VCaP (cell line): ENCODE data around the gene TMEM170A.

Experiments
- H3K27ac ChIP-seq: fragments of 450-650 bp; 2 replicates; pipeline ENCODE4 v1.5.1; 2017
- TF ChIP-seq, protein P1 (sequence below): fragments of 450-650 bp; conservative IDR thresholded peaks from 2 replicates; pipeline ENCODE4 v1.5.1; 2017; ENCODE audit warnings: mild to moderate bottlenecking, moderate library complexity

Gene TMEM170A

DNA sequence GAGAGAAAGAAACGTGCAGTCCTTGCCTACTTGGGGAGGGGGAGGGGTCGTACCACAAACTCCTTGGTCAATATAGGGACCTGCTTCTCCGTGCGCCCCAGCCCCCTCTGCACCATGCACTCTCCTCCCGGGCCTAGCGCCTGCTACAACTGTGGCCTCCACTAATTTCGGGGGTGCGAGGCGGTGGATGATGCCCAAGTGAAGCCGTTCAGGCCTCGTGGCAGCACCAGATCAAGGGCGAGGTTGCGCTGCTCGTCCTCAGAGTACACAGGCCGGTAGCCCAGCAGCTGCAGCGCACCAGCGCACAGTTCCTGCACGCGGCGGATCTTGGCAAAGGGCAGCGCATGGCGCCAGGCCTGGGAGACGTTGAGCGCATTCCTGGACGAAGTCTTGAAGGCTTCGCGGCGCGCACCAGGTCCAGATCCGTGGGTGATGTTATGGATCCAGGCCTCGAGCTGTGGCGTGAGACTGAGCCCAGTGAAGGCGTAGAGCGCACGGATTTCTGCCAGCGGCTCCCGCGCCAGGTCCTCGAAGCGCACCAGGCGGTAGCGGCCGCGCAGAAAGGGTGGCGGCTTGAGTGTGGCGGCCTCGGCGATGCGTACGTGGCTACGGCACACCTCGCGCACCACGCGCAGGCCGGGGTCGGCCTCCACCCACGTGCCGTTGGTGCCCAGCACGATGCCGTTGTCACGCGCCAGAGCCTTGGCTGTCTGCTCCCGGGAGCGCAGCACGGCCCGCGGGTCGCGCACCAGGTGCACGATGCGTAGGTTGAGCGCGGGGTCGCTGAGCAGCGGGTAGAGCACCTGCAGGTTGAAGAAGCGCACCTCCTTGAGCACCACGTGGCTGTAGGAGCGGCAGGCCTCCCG, 14.2 kb upstream of the TMEM170A start:
- TF ChIP-seq, protein P1, sequence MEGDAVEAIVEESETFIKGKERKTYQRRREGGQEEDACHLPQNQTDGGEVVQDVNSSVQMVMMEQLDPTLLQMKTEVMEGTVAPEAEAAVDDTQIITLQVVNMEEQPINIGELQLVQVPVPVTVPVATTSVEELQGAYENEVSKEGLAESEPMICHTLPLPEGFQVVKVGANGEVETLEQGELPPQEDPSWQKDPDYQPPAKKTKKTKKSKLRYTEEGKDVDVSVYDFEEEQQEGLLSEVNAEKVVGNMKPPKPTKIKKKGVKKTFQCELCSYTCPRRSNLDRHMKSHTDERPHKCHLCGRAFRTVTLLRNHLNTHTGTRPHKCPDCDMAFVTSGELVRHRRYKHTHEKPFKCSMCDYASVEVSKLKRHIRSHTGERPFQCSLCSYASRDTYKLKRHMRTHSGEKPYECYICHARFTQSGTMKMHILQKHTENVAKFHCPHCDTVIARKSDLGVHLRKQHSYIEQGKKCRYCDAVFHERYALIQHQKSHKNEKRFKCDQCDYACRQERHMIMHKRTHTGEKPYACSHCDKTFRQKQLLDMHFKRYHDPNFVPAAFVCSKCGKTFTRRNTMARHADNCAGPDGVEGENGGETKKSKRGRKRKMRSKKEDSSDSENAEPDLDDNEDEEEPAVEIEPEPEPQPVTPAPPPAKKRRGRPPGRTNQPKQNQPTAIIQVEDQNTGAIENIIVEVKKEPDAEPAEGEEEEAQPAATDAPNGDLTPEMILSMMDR: no peak
- H3K27ac ChIP-seq: no peak overlapping the region

DNA sequence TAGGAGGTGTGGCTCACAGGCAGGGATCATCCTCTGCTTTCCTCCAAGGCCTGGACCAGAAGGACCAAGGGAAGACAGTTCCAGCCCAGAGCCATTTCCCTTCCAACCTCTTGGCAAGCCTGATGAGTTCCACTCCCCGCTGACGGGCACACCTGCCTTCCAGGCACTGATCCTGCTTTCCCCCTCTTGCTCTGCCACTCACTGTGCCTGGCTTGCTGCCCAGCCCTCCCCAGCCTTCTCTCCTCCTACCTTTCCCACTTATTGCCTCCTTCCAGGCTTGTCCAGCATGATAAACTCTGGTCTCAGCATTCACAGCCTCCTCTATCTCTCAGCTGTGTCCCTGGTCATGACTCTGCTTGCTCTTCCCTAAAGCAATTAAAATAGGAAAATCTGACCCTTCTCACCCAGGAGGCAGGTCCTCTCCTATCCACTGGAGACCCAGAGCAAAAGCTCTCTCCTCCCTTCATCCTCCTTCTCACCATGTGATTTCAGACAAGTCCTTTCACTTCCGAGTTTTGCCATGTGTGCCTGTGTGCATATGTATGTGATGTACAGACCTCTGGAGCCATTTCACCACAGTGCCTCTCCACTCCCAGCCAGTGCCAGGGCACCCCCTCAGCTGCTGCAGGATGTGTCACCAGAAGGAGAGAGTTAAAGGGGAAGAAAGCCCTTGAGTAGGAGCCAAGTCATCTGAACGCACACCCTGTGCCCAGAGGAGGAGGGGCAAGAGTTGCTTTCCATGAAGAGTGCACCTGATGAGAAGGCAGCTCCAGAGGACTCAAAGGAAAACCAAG, 13.4 kb upstream of the TMEM170A start:
- TF ChIP-seq, protein P1: no peak
- no peak overlapping the region for H3K27ac ChIP-seq

DNA sequence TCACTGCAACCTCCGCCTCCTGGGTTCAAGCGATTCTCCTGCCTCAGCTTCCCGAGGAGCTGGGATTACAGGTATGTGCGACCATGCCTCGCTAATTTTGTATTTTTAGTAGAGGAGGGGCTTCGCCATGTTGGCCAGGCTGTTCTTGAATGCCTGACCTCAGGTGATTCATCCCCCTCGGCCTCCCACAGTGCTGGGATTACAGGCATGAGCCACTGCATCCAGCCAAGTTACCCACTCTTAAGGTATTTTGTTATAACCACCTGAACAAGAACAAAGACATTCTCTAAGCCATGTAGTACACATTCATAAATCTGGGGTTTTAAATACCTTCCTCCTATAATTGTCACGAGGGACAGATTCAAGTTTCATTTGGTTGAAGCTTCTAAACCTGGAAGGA, 12.3 kb upstream of the TMEM170A start:
- TF ChIP-seq, protein P1: no peak
- no peak overlapping the region for H3K27ac ChIP-seq

DNA sequence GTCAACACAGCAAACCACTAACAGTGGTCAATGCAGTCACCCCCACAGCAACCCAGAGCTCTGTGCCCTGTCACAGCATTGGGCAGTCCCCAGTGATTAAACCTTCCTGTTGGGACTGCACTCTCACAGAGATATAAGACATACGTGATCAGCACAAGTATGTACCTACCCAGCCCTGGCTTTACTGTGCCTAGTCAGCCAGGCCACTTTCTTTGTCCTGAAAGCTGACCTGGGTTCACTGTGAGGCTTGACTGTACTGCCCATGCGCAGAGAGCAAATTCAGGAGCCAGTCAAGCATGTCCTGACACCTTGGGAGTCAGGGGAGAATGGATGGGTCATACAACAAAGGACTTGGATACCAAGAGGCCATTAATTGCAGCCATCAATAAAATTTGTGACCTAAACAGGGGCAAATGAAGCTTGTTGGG, 10.9 kb upstream of the TMEM170A start:
- TF ChIP-seq, protein P1: no peak
- H3K27ac ChIP-seq: no peak overlapping the region

DNA sequence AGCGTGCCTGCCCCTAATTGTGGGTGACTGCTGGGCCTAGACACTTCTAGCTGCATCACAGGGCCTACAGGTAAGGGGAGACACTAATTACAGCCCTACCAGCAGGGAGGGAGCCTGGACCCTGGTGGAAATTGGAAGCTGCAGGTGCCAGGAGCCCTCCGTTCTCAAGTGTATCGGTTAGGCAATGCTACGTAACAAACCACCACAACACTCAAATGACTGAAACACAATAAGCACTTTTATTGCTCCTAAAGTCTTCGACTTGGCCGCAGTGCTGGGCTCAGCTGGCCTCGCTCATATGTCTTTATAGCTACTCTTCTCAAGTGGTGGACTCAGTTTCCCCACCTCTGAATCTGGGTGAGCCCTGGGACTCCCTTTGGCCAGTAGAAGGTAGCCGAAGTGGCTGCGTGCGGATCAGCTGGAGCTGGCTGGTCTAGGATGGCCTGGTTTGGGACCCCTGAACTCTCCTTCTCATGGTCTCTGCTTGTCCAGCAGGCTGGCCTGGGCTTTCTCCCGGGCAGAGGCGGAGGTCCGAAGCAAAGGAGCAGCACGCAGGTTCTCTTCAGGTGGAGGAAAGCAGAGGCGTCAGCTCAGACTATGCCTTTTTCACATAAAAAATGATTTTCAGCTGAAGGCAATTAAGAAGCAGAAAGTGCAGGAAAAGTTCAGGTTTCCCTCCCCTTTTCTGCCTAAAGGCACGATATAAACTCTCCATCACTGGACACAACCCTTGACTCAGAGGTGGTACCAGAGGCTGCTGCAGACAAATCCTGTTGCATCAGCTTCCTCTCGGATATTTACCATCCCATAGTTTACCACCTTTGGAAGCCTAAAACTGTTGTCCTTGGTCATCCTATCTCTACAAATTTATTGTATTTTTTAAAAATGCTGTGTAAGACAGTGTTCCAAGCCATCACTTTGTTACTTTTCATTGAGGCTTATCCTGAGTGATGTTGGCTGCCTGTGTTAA, 8.7 kb upstream of the TMEM170A start:
- no peak overlapping the region for H3K27ac ChIP-seq

DNA sequence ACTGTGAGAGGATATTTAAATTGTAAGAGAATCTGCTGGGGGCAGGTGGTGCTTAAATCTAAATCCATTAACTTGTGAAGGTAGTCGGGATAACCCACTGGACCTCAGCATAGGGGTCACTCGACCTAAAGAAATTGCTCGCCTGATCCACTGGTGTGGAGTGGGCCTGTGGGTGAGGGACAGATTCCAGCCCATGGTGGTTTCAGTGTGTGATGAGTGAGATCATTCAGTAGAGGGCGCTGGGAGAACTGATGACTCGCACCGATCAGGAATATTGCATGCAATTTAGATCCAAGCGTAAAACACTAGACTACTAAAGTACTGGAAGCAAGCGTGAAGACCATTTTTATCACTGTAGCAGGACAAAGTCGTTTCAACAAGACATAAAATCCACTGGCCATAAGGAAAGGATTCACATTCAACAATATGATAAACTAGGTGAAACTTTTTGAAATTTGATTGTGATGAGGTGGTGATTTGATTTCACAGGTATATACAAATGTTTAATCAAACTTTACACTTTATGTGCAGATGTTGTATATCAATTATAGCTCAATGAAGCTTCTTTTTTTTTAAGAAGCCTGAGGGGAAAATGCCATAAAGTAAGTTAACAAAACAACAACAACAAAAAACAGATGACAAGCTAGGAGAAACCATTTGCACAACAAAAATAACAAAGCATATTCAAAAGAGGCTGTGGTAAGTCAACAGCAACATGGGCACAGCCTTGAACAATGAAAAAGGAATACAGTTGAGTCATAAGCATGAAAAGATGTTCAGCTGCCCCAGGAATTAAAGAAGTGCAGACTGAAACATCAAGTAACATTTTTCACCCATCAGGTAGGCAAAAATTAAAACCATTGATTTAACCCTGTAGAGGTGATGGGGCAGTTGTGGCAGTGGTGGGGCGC, 7.5 kb upstream of the TMEM170A start:
- TF ChIP-seq, protein P1: peak; percentile 79
- no peak overlapping the region for H3K27ac ChIP-seq

More for the DNA sequence above, 8.7 kb upstream of the TMEM170A start:
- TF ChIP-seq, protein P1: no peak
